GM12891 (cell line): ENCODE measurements around the gene TUBB6.

Experiments used
- PAX5 ChIP-seq: IDR thresholded peaks from 2 replicates; pipeline ENCODE4 v1.6.1; 2011; ENCODE audit warnings: low read length, moderate library complexity, mild to moderate bottlenecking; ENCODE audit not compliant: insufficient read depth, severe bottlenecking
- POLR2A ChIP-seq: IDR thresholded peaks from 2 replicates; pipeline ENCODE4 v1.6.1; 2011; ENCODE audit warnings: low read depth, low read length, control low read depth
- POLR2AphosphoS5 ChIP-seq: IDR thresholded peaks from 2 replicates; pipeline ENCODE4 v1.6.1; 2011; ENCODE audit warnings: low read depth, low read length, control low read depth
- SPI1 ChIP-seq: IDR thresholded peaks from 2 replicates; pipeline ENCODE4 v1.6.1; 2011; ENCODE audit warnings: low read depth, low read length, control low read depth

DNA sequence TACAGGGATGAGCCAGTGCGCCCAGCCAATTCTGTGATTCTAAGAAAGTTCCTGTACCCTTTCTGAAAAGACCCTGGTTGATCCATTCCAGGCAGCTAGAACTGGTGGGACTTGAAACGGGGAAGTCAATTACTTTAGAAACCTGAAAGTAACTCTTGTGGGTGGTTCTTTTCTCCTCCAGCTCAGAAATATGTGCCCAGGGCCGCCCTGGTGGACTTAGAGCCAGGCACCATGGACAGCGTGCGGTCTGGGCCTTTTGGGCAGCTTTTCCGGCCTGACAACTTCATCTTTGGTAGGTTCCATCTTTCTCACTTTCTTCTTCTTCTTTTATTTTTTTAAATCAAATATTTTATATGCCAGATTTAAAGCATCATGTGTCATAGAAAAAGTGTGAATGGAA, 2.7 kb downstream of the TUBB6 start:
- TF ChIP-seq POLR2AphosphoS5 (no peak), POLR2A (no peak), SPI1 (no peak), PAX5 (no peak)
